Subcutaneous abdominal adipose tissue (tissue), 5 donors: ENCODE measurements around the gene GAP43.
"Not testable (repeated sequence)": the region's sequence is repeated elsewhere in the genome, so short reads cannot be mapped to it uniquely, and the experiment has no call there.

Source experiments
- H3K27ac ChIP-seq: one replicate; pipeline ENCODE4 v1.7.0; 2013; ENCODE audit warnings: low read depth, mild to moderate bottlenecking, inconsistent platforms, low read length, moderate library complexity
- H3K27me3 ChIP-seq, 5 donors: one replicate each; pipeline ENCODE4 v1.7.0; 2013; ENCODE audit warnings: low read length in 5 of 5, inconsistent platforms in 1 of 5; ENCODE audit not compliant: control insufficient read depth in 5 of 5, insufficient read depth in 4 of 5
- H3K36me3 ChIP-seq, 5 donors: one replicate each; pipeline ENCODE4 v1.7.0; 2013; ENCODE audit warnings: low read length in 5 of 5; ENCODE audit not compliant: control insufficient read depth in 5 of 5, insufficient read depth in 5 of 5
- H3K4me1 ChIP-seq, 5 donors: one replicate each; pipeline ENCODE4 v1.7.0; 2013; ENCODE audit warnings: low read length in 5 of 5, mild to moderate bottlenecking in 3 of 5, moderate library complexity in 1 of 5; ENCODE audit not compliant: control insufficient read depth in 5 of 5, insufficient read depth in 5 of 5
- H3K4me3 ChIP-seq, 5 donors: one replicate each; pipeline ENCODE4 v1.7.0; 2013; ENCODE audit warnings: low read length in 5 of 5, low read depth in 1 of 5
- H3K9ac ChIP-seq, 5 donors: one replicate each; pipeline ENCODE4 v1.7.0; 2013; ENCODE audit warnings: low read length in 5 of 5, mild to moderate bottlenecking in 4 of 5, moderate library complexity in 3 of 5
- H3K9me3 ChIP-seq, 5 donors: one replicate each; pipeline ENCODE4 v1.7.0; 2013; ENCODE audit warnings: low read length in 5 of 5; ENCODE audit not compliant: control insufficient read depth in 5 of 5
- donor health status: healthy.
- donor health status: healthy.
- donor health status: healthy.
- donor health status: healthy.
- donor health status: healthy.

Gene GAP43

DNA sequence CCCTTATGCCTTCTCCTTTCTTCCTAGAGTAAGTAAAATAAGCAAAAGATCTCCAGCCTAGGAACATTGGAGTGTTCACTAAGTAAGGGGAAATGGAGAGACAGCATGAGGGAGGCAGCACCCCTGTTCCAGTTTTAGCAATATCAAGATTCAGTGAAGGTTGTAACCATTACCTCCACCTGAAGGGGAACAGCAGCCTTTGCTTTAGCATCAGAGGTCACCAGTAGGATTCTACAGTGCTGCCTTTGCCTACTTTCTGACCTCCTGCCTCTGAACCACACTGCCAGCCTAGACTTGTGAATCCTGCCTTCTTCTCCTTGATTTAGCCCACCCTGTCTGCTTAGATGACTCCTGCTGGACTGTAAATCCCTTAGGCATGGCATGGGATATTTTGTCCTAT, 104.7 kb downstream of the GAP43 start:
- Histone ChIP-seq H3K27ac (no peak overlapping the region), H3K4me1 (no peaks in the 10 kb centered on the region), H3K9me3 (peaks cover 0 to 2% (median 0%) of the 10 kb centered on the region in 5 donors), H3K9ac (no peak overlapping the region), H3K4me3 (no peak overlapping the region), H3K36me3 (no peaks in the 10 kb centered on the region), H3K27me3 (no peaks in the 10 kb centered on the region)

DNA sequence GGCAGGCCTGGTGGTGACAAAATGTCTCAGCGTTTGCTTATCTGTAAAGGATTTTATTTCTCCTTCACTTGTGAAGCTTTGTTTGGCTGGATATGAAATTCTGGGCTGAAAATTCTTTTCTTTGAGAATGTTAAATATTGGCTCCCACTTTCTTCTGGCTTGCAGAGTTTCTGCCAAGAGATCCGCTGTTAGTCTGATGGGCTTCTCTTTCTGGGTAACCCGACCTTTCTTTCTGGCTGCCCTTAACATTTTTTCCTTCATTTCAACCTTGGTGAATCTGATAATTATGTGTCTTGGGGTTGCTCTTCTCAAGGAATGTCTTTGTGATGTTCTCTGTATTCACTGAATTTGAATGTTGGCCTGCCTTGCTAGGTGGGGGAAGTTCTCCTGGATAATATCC, 113.0 kb downstream of the GAP43 start:
- not testable (repeated sequence) for H3K36me3 ChIP-seq, H3K9me3 ChIP-seq, H3K27ac ChIP-seq, H3K4me1 ChIP-seq, H3K9ac ChIP-seq, H3K4me3 ChIP-seq, H3K27me3 ChIP-seq

DNA sequence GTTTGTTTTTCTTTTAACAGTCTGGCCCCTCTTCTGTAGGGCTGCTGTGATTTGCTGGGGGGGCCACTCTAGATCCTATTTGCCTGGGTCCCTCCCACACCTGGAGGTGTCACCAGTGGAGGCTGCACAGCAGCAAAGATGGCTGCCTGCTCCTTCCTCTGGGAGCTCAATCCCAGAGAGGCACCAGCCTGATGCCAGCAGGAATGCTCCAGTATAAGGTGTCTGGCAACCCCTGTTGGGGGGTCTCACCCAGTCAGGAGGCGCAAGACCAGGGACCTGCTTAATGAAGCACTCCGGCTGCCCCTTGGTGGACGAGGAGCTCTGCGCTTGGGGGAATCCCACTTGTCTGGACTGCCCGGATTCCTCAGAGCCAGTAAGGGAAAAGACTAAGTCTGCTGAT, 118.3 kb downstream of the GAP43 start:
- Histone ChIP-seq H3K27me3 (peaks cover 0 to 5% (median 0%) of the 10 kb centered on the region in 5 donors), H3K9ac (no peak overlapping the region), H3K4me1 (no peaks in the 10 kb centered on the region), H3K4me3 (no peak overlapping the region), H3K27ac (no peak overlapping the region), H3K36me3 (no peaks in the 10 kb centered on the region), H3K9me3 (peaks cover 0 to 7% (median 3%) of the 10 kb centered on the region in 5 donors)

DNA sequence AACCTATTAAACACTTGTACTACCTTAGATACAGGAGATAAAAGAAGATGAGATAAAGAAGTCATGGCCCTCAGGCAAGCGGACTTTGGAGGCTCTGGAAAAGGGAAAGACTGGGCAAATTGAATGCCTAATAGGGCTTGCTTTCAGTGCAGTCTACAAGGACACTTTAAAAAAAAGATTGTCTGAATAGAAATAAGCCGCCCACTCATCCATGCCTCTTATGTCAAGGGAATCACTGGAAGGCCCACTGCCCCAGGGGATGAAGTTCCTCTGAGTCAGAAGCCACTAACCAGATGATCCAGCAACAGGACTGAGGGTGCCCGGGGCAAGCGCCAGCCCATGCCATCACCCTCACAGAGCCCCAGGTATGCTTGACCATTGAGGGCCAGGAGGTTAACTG, 121.2 kb downstream of the GAP43 start:
- H3K9ac ChIP-seq, H3K27me3 ChIP-seq, H3K9me3 ChIP-seq, H3K36me3 ChIP-seq, H3K4me3 ChIP-seq, H3K4me1 ChIP-seq, H3K27ac ChIP-seq: not testable (repeated sequence)

DNA sequence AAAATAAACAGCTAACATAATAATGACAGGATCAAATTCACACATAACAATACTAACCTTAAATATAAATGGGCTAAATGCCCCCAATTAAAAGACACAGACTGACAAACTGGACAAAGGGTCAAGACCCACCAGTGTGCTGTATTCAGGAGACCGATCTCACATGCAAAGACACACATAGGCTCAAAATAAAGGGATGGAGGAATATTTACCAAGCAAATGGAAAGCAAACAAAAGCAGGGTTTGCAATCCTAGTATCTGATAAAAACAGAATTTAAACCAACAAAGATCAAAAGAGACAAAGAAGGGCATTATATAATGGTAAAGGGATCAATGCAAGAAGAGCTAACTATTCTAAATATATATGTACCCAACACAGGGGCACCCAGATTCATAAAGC, 129.7 kb downstream of the GAP43 start:
- not testable (repeated sequence) for H3K27me3 ChIP-seq, H3K27ac ChIP-seq

DNA sequence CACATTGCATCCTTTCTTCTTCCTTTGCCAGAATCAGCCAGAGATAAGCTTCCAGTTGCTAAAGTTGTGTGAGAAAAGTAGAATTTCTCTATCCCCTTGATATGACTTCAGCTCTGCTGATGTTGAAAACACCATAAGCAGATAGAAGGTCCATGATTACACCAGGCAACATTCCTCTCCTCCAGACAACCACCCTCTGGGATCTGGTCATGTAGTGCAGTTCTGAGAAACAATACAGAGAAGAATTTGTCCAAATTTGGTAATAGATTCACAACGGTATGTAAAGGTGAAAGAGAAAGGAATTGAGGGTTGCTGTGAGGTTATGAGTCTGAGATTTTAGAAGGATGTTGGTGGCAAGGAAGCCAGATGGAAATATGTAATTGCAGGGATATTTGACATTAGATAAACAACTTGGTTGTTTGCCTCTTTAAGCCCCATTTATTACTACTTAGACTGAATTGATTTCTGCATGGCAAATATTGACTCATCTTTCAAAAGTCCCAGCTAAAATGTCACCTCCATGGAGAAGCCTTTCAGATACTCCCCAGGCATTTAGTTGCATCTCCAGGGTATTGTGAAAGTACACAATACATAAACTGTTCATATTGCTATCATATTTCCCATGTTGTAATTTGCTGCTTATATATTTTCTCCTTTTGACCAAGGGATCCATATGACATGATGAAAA, 134.9 kb downstream of the GAP43 start:
- Histone ChIP-seq H3K27ac (no peak overlapping the region), H3K27me3 (no peaks in the 10 kb centered on the region), H3K9ac (no peak overlapping the region), H3K4me1 (no peaks in the 10 kb centered on the region), H3K36me3 (no peaks in the 10 kb centered on the region), H3K4me3 (no peak overlapping the region), H3K9me3 (no peaks in the 10 kb centered on the region)

More for the DNA sequence above, 129.7 kb downstream of the GAP43 start:
- not testable (repeated sequence) for H3K9ac ChIP-seq, H3K4me1 ChIP-seq, H3K4me3 ChIP-seq, H3K36me3 ChIP-seq, H3K9me3 ChIP-seq

DNA sequence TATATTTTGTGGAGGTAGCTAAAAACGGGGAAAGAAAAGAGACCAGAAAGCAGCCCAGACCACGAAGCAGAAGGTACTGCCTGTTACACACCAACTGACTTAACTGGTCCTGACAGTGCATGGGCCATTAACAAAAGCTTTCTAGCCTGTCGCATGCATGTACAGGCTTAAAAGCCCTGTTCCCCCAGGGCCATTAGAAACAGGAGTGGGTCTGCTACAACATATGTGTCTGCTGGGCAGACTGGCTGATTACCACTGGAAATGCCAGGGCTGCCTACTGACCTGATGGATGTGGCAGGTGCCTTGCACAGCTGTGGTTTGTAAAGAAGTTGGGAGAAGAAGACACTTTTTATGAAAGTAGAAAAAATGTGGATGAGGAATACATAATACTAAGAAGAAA, 137.4 kb downstream of the GAP43 start:
- H3K27ac ChIP-seq: no peak overlapping the region
- no peak overlapping the region for H3K9ac ChIP-seq
- no peaks in the 10 kb centered on the region for H3K9me3 ChIP-seq
- H3K4me1 ChIP-seq: no peaks in the 10 kb centered on the region
- H3K4me3 ChIP-seq: no peak overlapping the region
- H3K36me3 ChIP-seq: no peaks in the 10 kb centered on the region
- H3K27me3 ChIP-seq: no peaks in the 10 kb centered on the region

DNA sequence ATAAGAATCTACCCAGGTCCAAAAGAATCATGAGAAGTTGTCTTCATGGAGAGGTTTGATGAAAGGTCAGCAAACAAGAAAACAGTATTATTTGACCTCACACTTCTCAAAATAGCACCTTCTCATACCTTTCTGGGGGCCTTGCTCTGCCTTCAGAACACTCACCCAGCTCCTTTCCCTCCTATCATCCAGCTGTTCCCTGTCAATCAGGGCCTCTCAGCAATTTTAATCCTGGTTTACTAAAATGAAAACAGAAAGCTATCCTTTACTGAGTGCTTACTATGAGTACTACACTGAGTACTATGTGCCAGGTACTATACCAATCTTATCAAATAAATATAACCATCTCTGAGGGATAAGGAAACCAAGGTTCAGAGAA, 138.6 kb downstream of the GAP43 start:
- H3K27ac ChIP-seq: no peak overlapping the region
- no peak overlapping the region for H3K4me3 ChIP-seq
- no peak overlapping the region for H3K9ac ChIP-seq
- no peaks in the 10 kb centered on the region for H3K27me3 ChIP-seq
- H3K36me3 ChIP-seq: no peaks in the 10 kb centered on the region
- H3K9me3 ChIP-seq: no peaks in the 10 kb centered on the region
- H3K4me1 ChIP-seq: no peaks in the 10 kb centered on the region

DNA sequence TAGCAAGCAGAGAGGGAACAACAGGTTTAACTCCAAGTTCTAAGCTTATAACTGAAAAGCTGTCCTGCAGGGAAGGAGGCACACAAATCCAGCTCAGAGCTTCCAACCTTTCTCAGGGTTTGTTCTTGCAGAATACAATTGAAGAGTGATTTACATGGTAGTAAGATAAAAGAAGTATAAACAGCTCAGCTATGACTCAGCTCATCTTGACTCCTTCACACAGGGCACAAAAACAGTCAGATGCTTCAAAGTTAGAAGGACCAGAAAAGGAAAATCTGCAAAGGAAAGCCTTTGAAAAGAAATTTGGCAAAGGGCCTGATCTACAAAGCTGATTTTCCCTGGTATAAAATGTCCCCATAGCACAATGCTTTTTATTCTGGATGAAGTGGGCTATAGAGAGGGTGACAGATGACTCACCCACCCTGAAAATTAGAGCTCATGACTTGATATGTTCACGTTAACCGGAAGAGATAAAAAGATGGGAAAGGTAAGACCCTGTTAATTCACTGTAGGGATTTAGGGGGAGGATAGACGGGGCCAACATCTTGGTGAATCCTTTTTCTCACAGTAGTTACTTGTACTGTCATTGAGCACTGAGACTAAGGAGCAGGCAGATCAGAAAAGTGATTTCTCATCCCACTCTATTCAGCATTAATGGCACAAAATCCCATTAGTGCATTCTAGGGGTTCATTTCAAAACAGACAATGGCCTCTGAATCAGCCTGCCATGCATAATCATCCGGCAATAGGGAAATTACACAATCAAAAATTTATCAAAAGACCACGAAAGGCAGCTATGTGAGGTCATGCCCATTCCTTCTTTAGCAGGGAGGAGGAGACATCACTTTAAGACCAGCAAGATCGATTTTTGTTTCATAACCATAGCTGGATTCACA, 143.5 kb downstream of the GAP43 start:
- Histone ChIP-seq H3K4me3 (no peak overlapping the region), H3K4me1 (no peaks in the 10 kb centered on the region), H3K27ac (no peak overlapping the region), H3K27me3 (no peaks in the 10 kb centered on the region), H3K9ac (no peak overlapping the region), H3K36me3 (no peaks in the 10 kb centered on the region), H3K9me3 (no peaks in the 10 kb centered on the region)

DNA sequence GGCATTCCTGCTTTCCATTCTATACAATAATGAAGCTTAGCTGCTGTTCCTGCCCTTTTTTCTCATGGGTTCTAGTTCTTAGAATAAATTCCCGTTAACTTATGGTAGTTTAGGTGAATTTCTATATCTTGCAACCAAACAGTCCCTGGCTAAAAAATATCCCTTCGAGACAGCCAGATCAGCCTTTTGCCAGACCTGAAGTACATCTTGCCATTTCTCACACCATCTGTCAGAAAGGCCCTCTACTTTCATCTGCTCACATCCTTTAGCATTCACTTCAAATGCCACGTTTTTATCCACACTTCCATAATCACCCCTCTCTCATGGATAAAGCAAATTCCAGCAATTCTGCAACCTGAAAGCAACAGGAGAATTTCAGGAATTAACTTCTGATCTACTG, 145.4 kb downstream of the GAP43 start:
- Histone ChIP-seq H3K9me3 (no peaks in the 10 kb centered on the region), H3K27me3 (no peaks in the 10 kb centered on the region), H3K9ac (no peak overlapping the region), H3K4me3 (no peak overlapping the region), H3K27ac (no peak overlapping the region), H3K4me1 (no peaks in the 10 kb centered on the region), H3K36me3 (no peaks in the 10 kb centered on the region)
